Smooth muscle cell of the brain vasculature (primary cell): ENCODE measurements around the gene VN1R2.
"Not testable (repeated sequence)": the region's sequence is repeated elsewhere in the genome, so short reads cannot be mapped to it uniquely, and the experiment has no call there.

Experiments used
- DNase-seq: peaks from one replicate; pipeline ENCODE4 v3.0.0-alpha.2; 2012; ENCODE audit warnings: low read depth, low spot score

VN1R2 gene, protein sequence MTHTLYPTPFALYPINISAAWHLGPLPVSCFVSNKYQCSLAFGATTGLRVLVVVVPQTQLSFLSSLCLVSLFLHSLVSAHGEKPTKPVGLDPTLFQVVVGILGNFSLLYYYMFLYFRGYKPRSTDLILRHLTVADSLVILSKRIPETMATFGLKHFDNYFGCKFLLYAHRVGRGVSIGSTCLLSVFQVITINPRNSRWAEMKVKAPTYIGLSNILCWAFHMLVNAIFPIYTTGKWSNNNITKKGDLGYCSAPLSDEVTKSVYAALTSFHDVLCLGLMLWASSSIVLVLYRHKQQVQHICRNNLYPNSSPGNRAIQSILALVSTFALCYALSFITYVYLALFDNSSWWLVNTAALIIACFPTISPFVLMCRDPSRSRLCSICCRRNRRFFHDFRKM

DNA sequence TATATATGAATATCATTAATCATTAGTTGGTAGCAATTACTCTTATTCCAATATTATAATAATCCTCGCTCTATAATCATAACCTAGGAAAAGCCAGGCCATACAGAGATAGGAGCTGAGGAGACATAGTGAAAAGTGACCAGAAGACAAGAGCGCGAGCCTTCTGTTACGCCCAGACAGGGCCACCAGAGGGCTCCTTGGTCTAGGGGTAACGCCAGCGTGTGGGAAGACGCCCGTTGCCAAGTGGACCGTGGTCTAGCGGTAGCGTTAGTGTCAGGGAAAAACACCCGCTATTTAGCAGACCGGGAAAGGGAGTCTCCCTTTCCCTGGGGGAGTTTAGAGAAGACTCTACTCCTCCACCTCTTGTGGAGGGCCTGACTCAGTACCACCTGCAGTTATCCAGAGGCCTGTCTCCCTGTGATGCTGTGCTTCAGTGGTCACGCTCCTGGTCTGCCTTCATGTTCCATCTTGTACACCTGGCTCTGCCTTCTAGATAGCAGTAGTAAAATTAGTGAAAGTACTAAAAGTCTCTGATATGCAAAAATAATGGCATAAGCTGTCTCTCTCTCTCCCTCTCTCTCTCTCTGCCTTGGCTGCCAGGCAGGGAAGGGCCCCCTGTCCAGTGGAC is at the start of gene VN1R2:
TSS of gene VN1R2 (plus strand) at position 578 of the 628 bp plus-strand sequence. CDS start 84 bp downstream, outside the sequence.
- not testable (repeated sequence) for DNase-seq

DNA sequence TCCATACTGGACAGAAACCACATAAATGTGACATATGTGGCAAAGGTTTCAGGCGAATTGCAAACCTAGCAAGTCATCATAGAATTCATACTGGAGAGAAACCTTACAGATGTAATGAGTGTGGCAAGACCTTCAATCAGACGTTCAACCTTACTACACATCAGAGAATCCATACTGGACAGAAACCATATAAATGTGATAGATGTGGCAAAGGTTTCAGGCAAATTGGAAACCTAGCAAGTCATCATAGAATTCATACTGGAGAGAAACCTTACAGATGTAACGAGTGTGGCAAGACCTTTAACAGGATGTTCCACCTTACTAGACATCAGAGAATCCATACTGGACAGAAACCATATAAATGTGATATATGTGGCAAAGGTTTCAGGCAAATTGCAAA is 46.5 kb upstream of the VN1R2 start:
- not testable (repeated sequence) for DNase-seq

GRCh38 chr19:53212703-53213320 is 45.3 kb upstream of the VN1R2 start:
- DNase-seq, result no peak

GRCh38 chr19:53222716-53223115 is 35.4 kb upstream of the VN1R2 start:
- not testable (repeated sequence) for DNase-seq

GRCh38 chr19:53224606-53225005 is 33.5 kb upstream of the VN1R2 start:
- no peak for DNase-seq

DNA sequence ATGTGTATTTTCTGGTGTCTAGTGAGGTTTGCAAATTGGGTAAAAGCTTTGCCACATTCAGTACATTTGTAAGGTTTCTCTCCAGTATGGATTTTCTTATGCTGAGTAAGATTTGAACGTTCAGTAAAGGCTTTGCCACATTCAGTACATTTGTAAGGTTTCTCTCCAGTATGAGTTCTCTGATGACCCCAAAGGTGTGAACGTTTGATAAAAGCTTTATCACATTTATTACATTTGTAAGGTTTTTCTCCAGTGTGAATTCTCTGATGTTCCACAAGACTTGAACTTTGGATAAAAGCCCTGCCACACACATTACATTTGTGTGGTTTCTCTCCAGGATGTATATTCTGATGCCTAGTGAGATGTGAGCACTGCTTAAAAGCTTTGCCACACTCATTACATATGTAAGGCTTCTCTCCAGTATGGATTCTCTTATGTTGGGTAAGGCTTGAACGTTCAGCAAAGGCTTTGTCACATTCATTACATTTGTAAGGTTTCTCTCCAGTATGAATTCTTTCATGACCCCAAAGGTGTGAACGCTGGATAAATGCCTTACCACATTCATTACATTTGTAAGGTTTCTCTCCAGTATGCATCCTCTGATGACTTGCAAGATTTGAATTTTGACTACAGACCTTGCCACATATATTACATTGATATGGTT is 20.8 kb upstream of the VN1R2 start:
- DNase-seq, result no peak

DNA sequence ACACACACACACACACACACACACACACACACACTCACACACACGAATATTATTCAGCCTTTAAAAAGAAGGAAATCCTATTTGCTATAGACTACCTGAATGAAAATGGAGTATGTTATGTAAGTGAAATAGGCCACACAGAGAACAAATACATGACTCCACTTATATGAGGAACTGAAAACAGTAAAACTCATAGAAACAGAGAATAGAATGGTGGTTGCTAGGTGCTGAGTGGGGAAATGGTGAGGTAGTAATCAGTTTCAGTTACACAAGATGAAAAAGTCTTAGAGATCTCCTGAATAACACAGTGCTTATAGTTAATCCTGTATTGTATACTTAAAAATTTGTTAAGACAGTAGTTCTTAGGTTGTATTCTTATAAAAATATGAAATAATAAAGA is 11.6 kb upstream of the VN1R2 start:
- no peak for DNase-seq

DNA sequence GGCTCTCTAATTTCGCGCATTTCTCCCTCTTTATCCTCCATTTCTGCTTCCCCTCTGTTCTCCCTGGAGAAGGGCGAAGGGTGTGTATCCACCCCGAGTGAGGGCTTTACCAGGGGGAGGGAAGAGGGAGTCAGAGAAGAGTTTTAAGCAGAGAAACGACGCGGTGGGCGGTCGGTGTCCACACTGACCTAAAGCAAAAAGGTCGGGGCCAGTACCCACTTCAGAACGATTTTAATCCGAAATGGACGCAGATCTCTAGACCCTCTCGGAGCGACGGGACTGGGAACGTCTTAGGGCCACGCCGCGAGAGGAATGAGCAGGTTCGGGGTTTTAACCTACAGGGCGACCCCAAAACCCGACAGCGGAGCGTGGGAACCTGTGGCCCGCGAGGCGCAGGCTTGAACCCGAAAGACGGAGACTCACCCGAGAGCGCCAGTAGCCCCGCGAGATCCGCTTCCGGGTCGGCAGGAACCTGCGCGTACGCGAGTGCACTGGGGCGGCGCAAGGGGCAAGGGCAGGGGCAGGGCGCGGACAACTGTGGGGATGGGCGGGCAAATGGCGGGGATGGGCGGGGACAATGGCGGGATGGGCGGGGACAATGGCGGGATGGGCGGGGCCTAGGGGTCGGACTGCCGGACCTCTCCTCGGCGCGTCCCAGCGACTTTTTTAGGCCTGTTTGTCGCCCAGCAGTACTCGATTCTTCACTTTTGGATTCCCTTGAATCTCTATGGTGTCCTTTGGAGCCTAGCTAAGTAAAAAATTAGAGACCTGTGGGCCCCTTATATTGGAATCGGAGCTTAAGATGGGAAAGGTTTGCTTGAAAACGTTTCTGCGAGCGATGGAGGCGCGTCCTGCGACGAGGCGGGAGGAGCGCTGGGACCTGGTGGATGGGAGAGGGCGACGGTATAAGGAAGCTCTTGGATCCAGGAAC is 3.4 kb upstream of the VN1R2 start, which contains the start of gene ZNF677:
TSS of gene ZNF677 (minus strand) at position 463 of the 931 bp plus-strand sequence. CDS start 3,323 bp downstream, outside the sequence.
- peak; percentile 45 for DNase-seq

- DNase-seq, result not testable (repeated sequence)
Measured at GRCh38 chr19:53267623-53268022, 9.5 kb downstream of the VN1R2 start, which contains the start of gene VN1R4. VN1R4 (minus strand) TSS chr19:53267723; CDS start chr19:53267665, 58 bp downstream.

GRCh38 chr19:53269861-53270260 is 11.8 kb downstream of the VN1R2 start:
- DNase-seq, result not testable (repeated sequence)

GRCh38 chr19:53272044-53272443 is 14.0 kb downstream of the VN1R2 start:
- no peak for DNase-seq

DNA sequence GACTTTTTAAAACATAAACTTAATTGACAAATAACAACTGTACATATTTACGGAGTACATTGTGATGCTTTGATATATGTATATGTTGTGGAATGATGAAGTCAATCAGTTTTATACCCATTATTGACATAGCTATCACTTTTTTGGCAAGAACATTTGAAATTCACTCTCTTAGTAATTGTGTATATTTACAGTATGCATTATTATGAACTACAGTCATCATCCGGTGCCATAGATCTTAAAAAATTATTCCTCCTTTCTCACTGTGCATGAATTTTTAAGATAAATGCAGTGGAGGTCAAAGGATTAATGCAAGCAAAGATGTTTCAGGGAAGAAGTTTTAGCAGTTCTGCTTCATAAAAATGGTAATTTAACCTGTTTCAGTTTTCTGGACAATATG is 17.4 kb downstream of the VN1R2 start:
- no peak for DNase-seq

DNA sequence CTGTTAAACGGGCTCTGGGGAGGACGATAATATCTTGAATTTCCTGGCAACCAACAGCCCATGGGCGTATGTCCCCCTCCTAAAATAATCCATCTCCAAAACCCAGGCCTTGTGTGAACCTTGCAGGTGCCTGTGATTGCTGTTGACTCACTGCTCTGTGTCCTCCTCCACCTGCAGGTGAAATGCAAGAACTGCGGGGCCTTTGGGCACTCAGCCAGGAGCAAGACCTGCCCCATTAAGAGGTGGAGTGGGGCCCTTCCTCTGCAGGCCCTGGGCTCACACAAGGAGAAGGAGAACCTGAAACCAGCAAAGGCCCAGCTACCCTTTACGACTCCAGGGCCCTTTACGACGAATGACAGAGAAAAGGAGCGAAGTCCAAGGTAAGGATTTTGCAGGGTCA is 23.9 kb downstream of the VN1R2 start:
- DNase-seq, result not testable (repeated sequence)

DNA sequence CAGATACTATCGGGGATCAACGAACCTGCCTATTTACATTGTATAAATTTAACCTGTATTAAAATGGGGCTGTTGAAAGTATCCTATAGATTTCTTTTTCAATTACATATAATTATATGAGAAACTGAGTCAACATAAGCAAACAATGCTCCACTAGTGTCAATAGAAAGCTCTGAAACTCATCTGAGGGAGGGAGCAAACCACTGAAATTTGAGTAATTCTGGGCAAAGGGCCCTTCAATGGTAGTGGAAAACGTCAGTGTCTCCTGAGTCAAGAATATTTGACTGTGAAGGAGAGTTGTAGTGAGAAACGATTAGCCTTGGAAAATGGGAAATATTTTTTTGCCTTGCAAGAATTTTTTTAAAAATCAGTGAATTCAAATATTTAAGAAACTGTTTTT is 27.0 kb downstream of the VN1R2 start:
- no peak for DNase-seq

DNA sequence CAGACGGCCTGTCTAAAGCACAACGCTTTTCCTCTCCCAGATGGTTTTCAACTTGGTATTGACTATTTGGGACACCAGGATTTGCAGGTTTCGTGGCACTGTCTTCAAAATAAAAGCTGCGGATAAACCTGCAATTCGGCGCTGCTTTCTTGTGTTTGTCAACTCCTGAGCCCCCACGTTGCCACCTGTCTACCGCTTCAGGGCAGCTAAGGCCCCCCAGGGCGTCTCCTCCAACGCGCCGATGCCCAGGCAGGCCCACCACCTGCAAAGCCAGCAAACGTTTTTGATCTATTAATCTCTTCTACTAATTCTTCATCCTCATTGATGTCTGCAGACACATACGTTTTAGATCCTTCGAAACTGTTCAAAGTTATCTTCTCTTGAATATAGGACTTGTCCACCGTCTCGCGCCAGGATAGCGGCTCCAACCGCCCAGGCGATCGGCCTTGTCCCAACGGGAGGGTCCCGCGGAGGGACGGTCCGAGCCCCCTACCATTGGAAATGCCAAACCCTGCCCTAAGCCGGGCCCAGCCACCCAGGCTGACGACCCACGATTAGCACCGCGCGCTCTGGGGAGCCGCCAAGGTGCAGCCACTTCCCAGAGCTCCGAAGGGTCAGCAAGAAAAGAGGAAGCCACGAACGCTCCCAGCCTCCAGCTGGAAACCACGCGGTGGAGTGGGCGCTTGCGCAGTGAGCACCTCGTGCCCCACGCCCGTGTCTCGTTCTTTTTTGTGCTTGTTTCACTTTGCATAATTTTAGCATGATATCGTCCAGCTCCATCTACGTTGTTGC is 32.9 kb downstream of the VN1R2 start:
- DNase-seq, result no peak

- no peak for DNase-seq
Measured at GRCh38 chr19:53294786-53295441, 36.8 kb downstream of the VN1R2 start.

DNA sequence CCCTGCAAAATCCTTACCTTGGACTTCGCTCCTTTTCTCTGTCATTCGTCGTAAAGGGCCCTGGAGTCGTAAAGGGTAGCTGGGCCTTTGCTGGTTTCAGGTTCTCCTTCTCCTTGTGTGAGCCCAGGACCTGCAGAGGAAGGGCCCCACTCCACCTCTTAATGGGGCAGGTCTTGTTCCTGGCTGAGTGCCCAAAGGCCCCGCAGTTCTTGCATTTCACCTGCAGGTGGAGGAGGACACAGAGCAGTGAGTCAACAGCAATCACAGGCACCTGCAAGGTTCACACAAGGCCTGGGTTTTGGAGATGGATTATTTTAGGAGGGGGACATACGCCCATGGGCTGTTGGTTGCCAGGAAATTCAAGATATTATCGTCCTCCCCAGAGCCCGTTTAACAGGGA is 43.2 kb downstream of the VN1R2 start:
- not testable (repeated sequence) for DNase-seq

DNA sequence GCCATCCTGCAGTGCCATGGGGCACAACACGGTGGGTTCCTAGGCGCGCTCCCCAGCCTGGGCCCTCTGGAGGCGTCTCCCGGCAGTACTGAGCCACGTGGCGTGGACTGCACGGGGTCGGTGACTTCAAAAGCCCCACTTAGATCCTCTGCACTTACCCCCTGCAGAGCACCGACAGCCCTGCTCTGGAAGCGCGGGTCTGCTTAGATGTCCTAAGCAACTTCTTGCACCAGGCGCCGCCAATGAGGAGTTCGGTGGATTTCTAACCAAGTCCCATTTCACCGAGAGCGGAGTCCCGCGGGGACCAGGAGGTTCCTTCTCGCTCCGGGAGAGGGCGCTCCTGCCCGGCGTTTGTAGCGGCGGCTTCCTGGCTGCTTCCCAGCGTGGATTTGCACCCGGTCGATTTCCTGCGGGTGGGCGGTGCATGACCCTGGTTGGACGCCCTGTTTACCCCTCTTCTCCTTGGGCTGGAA is 50.3 kb downstream of the VN1R2 start:
- no peak for DNase-seq
